Embryonic facial prominence (tissue), 1 donor: ENCODE data around the gene TMEM9B.
"Not testable (repeated sequence)": the region's sequence is repeated elsewhere in the genome, so short reads cannot be mapped to it uniquely, and the experiment has no call there.

Experiments used
- DNase-seq: peaks from one replicate; pipeline ENCODE4 v3.0.0-alpha.2; 2016; ENCODE audit errors: extremely low spot score

The TMEM9B gene

GRCh38 chr11:8964324-8965320 is at the start of gene TMEM9B:
TMEM9B (minus strand) TSS chr11:8964442; CDS start chr11:8964313, 129 bp downstream.
- DNase-seq, result peak; percentile 54

DNA sequence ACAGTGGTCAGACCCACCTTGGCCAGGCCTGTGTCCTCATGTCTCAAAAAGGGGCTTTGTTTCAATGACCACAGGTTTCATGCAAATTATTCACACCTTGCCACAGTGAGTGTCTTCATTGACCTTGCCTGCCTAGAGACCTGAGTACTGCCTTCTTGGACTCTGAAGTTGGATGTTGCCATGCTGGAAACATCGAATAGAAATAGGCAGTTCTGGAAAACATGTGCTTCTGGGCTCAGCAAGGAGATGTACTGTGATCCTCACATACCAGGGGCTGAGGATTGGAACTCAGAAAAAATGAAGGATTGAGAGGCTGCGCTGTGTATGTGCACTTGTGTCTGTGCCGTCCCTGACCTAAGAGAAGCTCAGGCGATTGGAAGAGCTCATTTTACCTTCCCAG is 49.1 kb upstream of the TMEM9B start:
- DNase-seq, result no peak

GRCh38 chr11:9009538-9009937 is 45.3 kb upstream of the TMEM9B start:
- not testable (repeated sequence) for DNase-seq

DNA sequence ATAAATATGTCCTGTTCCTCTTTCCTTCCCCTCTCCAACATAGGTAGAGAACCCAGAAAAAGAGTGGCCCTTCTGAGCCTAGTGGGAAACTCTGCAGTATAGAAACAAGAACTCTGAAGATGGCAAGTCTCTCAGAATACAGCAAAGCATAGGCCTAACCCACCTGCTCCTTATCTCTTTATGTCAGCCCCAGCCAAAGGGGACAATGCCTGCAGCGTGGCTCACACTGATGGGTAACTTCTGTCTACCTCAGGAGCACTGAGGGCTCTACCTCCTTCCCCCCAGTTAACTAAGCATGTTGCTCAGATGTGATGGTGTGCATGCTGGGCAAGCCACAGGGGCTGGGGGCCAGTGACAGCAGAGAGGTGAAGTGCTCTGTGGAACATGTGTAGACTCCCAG is 44.4 kb upstream of the TMEM9B start:
- DNase-seq, result no peak

GRCh38 chr11:9008011-9008550 is 43.8 kb upstream of the TMEM9B start:
- DNase-seq, result no peak

DNA sequence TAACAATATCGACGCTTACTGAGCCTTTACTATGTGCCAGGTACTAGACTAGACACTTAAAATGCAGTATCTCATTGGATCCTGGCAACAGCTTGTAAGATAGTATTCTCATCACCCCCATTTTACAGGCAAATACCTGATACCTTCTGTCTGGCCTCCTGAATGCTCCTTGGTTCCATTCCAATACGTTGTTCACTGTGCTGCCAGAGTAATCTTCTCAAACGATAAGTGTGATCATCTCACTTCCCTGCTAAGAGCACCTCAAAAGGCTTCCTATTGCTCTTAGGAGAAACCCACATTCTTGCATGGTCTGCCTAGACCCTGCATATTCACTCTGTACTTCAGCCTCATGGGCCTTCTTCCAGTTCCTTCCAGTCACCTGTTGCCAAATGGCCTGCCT is 40.8 kb upstream of the TMEM9B start:
- no peak for DNase-seq

DNA sequence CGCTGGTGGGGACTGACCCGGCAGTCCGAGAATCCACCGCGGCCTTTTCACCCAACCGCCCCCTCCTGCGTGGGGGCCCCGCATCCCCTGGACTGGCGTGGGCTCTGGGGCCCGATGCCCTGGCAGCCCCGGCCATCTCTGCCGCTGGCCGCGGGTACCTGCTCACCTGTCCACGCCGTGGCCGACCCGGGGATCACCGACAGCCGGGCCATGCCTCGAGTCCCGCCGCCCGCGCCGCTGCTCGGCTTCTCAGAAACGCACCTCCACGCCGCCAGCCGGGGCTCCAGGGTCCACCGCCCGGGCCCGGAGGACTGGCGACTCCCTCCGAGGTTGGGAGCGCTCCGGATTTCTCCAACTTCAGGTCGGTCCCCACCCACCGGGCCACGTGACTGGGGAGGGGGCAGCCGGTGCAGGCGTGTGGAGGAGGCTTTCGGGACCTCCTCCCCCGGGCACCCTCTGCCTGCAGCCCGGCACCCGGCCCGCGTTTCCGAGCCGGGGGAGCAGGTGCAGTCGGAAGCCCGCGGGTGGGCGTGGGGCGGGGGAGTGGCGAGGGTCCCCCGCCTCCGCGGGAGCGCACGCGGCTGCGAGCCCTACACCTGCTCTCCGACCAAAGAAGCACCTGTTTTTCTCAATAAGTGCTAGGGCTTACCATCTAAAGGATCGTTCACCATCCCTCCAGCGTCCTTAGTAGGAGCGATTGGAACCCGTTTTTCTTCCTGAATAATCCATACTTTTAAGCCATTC is 40.1 kb upstream of the TMEM9B start:
- DNase-seq, result no peak

- DNase-seq, result no peak
Observed at GRCh38 chr11:9003573-9004182, 39.4 kb upstream of the TMEM9B start, which contains the start of gene NRIP3. NRIP3 (minus strand) TSS chr11:9004001; CDS start chr11:9003935, 66 bp downstream.

DNA sequence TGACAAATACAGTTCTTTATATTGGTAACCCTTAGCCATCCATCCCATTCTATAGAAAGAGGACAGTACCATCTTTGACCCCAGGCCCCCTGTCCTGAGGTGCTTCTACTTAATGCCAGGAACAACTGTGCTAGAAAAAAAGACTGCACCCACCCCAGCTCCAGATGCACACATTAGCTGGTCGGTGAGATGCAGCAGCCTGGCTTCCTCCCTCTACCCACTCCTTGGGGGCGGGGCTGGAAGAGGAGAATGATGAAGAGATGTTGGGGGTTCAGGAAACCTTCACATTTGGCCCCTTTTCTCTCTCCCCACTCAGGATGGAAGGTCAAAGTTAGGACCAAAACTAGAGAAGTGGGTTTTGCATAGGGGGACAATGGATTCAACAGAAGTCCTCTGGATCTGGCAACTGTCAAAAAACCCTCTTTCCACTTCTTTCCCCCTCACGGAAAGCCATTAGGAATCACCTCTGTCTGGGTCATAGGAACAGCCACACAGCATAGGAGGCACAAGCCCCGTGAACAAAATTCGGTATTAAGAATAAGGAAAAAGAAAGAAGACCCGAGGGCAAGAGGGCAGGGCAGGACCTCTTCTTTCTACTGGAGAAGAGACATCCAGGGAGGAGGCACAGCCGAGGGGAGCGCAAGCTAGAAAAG is 38.8 kb upstream of the TMEM9B start:
- DNase-seq, result no peak

GRCh38 chr11:9001736-9002135 is 37.5 kb upstream of the TMEM9B start:
- no peak for DNase-seq

DNA sequence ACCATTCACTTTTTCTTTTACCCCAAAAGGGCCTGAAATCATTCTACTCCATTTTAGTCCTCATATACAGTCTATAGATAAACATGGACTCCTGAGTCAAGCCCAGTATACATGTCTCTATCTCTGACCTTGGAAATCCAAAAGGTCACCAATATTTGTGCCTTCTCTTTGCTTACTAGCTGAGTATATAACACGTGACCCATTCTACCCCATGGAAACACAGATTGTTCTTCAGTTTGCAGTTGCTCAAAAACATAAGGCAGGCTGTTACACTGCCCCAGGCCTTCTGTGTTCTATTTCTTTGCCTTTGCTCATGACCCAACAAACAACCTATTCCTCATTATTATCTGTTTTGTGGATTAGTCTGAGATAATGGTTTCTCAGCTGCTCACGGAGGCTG is 33.8 kb upstream of the TMEM9B start:
- DNase-seq, result no peak

DNA sequence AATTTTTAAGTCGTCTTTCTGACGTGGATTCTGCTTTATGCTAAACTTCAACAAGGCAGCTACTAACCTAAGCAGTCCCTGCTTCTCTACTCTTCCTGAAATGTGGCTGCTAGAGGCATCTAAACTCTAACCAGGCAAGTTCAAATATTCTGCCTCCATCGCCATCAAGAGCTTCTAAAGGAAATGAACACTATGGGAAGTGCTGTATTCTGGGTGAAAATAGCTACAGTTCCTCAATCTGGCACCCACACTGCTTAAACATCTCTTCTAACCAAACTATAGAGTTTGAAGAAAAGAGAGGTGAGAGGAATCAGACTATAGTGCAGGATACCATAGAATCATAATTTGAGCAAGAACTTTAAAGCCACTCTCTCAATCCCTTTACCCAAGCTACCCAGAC is 33.2 kb upstream of the TMEM9B start:
- DNase-seq, result no peak

GRCh38 chr11:8989453-8989852 is 25.2 kb upstream of the TMEM9B start:
- no peak for DNase-seq

- no peak for DNase-seq
Observed at GRCh38 chr11:8988329-8989234, 24.3 kb upstream of the TMEM9B start.

- no peak for DNase-seq
Observed at GRCh38 chr11:8987446-8987845, 23.2 kb upstream of the TMEM9B start.

DNA sequence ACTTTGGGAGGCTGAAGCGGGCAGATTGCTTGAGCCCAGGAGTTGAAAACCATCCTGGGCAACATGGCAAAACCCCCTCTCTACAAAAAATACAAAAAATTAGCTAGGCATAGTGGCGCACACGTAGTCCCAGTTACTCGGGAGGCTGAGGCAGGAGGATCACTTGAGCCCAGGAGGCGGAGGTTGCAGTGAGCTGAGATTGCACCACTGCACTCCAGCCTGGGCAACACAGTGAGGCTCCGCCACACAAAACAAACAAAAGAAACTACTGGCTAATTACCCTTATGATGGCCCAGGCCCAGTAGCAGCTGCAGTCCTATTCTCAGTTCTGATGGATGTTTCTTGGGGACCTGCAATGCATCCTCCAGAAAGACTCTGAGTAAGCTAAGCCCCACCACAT is 22.5 kb upstream of the TMEM9B start:
- not testable (repeated sequence) for DNase-seq

DNA sequence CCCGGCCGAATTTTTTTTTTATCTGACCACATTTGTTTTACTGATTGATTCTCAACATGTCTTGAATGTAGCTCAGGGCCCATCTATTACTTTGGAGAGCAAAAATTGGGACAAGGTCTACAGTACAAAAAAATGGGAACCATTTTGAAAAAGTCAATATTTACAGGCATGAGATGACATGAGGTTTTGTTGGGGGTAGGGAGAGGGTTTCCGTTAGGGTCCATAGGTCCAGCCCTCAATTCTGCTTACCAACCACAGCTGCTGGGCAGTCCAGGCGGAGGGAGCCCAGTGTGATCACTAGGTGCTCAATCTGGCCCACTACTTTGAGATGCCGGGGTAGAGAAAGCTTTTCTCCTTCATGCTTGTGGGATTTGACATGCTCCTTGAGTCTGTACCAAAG is 21.2 kb upstream of the TMEM9B start:
- DNase-seq, result no peak

DNA sequence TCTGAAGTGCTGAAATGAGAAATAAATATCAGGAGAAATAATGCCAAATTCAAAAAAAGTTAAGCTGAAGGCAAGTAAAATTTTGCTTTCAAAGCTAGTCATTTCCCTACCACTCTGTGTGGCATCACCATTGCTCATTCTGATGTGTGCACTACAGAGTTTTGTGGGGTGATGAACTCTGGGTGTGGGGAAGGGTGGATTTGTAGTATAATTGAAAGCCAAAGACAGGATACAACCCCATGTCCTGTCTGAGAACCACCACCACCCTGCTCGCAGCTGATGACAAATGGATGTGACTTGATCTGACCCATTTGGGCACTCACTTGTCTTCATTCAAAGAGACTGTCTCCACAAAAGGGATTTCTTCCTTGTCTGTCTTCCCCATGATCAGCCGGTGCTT is 19.3 kb upstream of the TMEM9B start:
- DNase-seq, result no peak

- no peak for DNase-seq
Observed at GRCh38 chr11:8980485-8980884, 16.2 kb upstream of the TMEM9B start.

DNA sequence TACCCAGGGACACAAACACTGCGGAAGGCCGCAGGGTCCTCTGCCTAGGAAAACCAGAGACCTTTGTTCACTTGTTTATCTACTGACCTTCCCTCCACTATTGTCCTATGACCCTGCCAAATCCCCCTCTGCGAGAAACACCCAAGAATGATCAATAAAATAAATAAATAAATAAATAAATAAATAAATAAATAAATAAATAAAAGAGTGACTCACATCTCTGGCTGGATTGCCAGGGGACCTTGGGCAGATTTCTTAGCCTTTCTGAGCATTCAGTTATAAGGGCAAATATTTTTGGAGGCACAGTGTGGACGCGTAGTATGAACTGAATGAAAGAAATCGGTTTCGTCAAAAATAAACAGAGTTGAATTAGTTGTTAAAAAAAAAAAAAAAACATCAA is 15.1 kb upstream of the TMEM9B start:
- DNase-seq, result not testable (repeated sequence)
